Stimulated activated CD8-positive, alpha-beta memory T cell treated with anti-CD3 and anti-CD28 coated beads, Interleukin-4, amount 100 ng/mL, for 48 hours (primary cell): ENCODE measurements around the gene PIK3R5.
"Not testable (repeated sequence)": the region's sequence is repeated elsewhere in the genome, so short reads cannot be mapped to it uniquely, and the experiment has no call there.

Experiments used
- DNase-seq: peaks from one replicate; pipeline ENCODE4 v3.0.0-alpha.2; 2020

The PIK3R5 gene, protein sequence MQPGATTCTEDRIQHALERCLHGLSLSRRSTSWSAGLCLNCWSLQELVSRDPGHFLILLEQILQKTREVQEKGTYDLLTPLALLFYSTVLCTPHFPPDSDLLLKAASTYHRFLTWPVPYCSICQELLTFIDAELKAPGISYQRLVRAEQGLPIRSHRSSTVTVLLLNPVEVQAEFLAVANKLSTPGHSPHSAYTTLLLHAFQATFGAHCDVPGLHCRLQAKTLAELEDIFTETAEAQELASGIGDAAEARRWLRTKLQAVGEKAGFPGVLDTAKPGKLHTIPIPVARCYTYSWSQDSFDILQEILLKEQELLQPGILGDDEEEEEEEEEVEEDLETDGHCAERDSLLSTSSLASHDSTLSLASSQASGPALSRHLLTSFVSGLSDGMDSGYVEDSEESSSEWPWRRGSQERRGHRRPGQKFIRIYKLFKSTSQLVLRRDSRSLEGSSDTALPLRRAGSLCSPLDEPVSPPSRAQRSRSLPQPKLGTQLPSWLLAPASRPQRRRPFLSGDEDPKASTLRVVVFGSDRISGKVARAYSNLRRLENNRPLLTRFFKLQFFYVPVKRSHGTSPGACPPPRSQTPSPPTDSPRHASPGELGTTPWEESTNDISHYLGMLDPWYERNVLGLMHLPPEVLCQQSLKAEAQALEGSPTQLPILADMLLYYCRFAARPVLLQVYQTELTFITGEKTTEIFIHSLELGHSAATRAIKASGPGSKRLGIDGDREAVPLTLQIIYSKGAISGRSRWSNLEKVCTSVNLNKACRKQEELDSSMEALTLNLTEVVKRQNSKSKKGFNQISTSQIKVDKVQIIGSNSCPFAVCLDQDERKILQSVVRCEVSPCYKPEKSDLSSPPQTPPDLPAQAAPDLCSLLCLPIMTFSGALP

DNA sequence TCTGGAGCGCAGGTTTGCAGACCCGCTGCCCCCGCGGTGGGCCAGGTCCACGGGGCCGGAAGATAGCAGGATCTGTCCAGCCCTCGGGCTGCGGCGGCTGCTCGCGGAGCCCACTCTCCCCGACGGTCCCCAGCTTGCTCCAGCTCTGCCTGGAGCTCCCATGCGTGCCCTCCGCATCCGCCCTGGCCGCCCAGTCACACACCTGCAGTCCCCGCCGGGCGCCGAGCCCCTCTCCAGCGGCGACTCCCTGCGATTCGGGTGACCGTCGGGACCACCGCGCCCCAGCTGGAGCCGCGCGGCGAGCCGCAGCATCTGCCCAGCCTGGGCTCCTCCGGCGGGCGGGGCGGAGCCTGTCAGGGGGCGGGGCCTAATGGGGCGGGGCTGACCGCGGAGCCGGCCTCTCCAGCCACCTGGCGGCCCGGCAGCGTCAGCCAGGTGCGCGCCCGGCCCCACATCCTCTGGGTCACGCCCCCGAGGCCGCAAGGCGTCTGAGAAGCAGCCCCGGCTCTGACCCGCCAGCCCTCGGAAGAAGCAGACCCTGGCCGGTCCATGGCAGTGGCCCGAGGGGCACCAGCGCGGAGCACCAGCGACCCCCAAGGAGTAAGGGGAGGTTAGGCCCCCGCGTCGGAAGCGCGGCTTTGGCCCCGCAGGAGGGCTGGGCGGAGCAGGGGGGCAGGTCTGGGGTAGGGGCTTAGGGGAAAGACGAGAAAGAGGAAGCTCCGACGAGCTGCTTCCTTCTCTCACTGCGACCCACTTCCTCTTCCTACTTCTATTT lies at the start of gene PIK3R5:
TSS of gene PIK3R5 (minus strand) at position 314 of the 775 bp plus-strand sequence. CDS start 54,213 bp downstream, outside the sequence.
- peak; percentile 83 for DNase-seq

DNA sequence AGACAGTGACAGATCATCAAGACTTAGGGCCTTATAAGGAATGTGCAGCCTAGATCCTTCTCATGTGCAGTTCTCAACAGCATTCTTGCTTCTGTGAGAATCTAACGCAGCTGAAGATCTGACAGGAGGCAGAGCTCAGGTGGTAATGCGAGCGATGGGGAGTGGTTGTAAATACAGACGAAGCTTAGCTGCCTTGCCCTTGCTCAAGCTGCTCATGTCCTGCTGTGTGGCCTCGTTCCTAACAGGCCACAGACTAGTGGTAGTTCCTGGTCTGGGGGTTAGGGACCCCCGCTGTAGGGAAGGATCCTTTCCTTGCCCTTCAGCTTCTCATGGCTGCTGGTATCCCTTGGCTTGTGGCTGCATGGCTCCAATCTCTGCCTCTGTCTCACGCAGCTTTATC lies 45.5 kb upstream of the PIK3R5 start:
- DNase-seq = no peak

DNA sequence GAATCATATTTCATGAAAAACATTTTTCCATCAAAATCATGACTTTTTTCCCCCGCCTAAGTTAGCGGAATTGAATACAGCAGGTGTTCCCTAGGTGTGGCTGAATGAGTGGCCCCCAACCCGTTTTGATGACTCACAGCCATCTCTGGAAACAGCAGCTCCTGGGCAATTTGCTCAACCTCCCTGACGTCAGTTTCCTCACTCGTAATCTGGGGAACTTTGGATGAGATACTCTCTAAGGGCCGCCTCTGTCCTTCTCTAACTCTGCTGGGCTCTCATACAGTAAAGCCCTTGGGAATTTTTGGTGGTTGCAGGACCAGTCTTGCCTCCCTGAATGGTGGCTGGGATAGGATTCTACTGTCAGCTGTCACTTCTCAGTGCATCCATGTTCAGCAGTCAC lies 44.2 kb upstream of the PIK3R5 start:
- DNase-seq = no peak

DNA sequence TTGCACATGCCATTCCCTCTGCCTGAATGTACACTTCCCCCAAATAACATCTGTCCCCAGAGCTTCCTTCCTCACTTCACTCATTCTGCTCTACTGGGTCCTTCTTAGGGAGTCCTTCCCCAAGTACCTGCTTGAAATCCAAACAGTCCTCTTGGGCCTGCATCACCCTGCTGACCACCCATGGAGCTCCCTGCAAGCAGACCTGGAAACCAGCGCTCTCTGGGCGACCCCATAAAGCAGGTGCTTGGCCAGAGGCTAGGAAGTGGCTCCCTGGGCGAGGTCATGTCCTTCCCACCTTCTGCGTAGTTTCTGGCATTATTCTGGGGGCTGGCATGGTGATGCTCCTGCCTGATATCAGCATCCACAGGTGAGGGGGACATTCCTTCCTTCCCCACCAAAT lies 43.6 kb upstream of the PIK3R5 start:
- no peak for DNase-seq

DNA sequence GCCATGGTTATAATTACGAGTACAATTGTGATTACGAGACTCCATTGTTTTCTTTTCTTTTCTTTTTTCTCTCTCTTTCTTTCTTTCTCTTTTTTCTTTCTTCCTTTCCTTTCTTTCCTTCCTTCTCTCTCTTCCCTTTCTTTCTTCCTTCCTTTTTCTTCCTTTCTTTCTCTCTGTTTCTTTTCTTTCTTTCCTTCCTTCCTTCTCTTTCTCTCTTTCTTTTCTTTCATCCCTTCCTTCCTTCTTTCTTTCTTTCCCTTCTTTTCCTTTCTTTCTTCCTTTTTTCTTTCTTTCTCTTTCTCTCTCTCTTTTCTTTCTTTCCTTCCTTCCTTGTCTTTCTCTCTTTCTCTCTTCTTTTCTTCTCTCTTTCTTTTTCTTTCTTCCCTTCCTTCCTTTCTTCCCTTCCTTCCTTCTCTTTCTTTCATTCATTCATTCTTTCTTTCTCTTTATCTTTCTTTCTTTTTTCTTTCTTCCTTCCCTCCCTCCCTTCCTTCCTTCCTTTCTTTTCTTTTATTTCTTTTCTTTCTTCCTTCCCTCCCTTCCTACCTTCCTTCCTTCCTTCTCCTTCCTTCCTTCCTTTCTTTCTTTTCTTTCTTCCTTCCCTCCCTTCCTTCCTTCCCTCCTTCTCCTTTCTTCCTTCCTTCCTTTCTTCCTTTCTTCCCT lies 41.7 kb upstream of the PIK3R5 start:
- no peak for DNase-seq

DNA sequence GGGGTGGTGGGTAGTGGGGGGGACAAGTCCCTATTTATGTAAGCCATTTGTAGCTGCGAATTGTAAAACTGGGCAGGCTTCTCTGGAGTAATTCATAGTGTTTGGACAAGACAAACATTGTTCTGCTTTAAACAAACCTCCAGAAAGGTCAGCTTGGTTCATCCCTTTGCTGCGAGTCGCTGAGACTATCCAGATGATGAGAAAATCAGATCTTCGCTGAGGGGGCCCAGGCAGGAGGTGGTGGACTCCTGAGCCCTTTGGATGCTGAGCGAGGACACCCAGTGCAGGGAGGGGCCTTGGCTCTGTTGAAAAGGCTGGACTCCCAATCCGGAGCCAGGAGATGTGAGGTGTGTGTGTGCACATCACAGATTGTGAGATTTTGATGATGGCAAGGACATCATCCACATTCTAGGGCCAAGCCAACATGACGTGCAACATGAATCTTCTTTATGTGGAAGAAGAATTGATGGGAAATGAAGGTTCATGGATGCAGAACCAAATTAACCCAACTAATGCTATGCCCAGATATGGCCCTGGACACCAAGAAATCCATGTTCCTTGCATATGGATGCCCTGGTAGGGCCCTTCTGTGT lies 40.8 kb upstream of the PIK3R5 start:
- no peak for DNase-seq

DNA sequence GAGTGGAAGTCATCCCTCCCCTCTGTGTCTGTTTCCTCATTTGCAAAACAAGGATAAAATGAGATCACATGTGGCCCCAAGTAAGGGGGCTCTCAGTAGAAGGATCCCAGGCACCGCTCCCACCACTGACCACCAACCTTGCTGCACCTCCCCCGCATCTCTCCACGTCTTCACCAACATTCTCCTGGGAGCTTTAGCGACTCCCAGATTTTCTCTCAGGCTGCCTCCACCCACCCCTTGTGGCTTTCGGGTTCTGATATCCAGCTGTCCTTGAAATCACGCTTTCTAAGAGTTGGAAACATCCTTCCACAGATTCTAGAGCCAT lies 39.4 kb upstream of the PIK3R5 start:
- DNase-seq = no peak

DNA sequence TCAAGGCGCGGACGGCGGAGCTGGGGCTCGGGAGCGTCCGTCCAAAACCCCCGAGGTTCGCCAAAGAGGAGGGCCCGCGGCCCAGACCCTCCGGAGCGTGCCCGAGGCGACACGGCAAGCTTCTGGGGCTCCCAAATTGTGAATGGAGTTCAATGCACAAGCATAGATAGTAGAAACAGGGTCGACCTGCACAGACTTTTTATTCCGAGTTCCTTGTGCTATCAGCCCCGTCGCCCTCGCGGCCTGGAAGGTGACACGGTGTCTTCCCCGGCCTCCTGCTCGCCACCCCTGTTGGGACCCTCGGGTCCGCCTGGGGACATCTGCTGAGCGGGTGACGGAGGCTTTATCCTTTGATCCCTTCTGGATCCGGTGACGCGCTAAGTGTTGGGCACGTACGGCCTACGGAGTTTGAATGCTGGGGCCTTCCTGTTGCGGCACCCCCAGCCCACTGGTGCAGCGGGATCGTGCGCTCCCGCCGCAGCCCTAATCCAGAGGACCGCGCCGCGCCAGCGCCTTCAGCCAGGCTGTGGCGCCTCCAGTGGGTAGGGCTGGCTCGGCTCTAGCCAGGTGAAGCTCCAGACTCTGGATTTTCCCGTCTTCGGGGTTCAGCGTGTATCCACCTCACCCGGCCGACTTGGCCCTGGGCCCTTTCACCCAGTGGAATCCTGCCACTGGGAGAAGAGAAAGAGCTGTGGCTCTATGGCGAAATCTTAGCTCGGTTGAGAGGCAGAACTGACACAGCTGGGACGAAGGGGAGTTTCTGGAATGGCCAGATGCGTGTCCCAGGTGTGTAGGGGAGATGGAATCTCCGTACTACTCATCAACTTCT lies 38.8 kb upstream of the PIK3R5 start:
- no peak for DNase-seq

DNA sequence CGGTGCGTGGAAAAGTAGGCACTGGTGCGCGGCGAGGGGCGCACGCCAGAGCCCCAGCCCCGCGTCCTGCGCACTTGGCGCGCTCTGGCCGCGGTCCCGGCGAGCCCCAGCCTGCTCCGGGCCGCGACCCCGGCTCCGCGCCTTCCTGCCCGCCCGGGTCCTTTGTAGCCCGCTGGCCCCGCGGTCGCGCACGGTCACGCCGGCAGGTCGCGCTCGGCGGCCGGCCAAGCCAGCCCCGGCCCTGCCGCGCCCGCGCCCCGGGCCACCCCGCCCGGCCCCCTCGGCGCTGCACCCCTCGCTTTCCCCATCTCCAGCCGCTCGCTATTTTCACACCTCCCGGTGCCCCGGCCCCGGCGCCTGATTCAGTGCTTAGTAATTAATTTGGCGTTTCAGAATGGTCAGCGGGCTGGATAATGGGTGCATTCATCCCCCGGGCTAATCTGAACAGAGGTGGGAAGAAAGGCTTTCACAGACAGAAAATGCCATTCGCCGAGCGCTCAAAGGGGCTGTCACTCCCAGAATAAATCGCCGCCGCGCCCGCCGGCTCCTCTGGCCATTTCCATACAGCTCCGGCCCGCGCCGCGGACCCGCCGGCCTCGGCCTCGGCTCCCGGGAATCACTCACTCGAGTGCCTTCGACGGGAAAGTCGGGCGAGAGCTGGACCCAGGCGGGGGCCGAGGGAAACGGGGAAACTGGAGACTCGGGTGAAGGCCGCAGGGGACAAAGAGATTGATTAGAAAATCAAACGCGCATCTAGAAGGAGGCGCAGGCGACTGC lies 38.0 kb upstream of the PIK3R5 start:
- DNase-seq = no peak

DNA sequence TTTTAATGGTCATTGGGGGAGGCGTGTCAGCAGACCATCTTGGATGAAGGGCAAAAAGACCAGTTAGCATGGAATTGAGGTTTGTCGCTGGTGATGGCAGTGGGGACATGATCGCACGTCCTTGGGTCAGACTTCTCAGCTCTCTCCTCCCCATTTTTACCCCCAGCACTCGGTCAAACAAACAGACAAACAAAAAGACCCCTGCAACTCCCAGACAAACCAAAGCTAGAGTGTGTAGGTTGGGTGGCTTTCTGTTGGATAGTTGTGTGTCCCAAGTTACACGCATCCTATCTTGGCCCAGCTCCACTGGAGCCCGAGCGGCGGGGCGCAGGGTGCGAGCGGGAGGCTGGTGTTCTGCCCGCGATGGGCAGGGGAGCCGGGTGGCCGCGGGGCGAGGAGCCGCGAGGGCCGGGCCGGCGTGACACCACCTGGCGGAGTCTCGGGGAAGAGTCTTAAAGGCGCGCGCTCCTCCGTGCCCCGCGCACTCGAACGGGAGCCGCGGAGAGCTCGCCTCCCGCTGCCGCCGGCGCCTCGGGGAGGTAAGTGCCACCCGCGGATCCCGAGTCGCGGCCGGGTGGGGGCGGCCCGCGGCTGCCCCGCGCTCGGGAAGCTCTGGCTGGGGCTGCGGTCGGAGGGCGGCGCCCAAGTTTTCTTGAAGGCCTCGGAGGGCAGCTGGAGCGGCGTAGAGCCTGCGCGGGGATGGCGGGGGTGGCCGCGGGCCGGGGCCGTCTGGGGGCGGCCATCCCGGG lies 37.3 kb upstream of the PIK3R5 start:
- peak; percentile 58 for DNase-seq

DNA sequence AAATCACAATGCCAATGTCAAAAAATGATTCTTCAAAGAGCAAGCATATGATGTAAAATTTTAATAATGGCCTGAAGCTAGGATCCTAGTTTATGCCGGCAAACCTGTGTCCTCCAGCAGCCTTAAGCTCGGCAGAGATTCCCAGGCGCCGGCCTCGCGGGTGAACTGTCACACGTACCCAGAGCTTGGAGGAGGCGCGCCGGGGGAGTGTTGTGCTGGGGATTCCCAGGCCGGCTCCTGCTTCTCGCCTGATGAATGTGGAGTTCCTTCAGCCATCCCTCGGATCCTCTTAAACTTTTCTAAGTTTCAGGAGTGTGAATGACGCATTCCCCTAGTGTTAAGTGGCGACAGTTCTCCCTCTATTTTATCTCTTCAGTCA lies 36.7 kb upstream of the PIK3R5 start:
- no peak for DNase-seq

DNA sequence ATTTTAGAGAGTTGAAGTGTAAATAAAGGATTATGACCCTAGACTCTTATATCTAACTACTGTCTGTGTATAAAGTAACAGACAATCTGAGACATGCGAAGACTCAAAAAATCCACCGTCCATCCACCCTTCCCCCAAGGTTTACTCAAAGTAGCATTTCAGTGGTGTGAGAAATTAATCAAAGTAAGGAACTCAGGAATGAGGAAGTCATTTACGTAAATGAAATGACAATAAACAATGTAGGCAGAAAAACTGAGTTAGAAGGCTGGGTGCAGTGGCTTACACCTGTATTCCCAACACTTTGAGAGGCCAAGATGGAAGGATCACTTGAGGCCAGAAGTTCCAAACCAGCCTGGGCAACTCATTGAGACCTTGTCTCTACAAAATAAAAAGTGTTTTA lies 36.1 kb upstream of the PIK3R5 start:
- no peak for DNase-seq

DNA sequence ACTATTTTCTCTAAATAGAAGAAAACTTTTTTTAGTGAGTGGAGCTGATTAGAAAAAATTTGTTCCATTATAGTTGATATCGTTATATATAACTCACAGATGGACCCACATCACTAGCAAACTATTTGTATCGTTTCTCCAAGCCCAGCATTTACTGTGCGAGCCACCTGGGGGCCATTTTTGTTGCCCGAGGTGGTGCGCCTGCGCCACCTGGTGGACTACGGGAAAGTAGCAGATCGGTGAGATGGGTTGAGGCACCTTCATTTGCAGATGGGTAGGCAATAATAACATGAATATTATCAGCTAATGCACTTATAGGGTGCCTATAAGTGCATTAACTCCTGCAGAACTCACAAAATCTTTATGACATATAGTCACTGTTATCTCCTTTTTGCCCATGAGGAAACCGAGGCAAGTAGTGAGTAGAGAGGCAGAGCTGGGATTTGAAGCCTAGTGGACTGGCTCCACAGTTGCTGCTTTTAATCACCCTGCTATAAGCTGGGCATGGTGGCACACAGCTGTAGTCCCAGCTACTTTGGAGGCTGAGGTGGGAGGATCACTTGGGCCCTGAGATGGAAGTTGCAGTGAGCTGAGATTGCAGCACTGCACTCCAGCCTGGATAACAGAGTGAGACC lies 32.6 kb upstream of the PIK3R5 start:
- DNase-seq = peak; percentile 86

DNA sequence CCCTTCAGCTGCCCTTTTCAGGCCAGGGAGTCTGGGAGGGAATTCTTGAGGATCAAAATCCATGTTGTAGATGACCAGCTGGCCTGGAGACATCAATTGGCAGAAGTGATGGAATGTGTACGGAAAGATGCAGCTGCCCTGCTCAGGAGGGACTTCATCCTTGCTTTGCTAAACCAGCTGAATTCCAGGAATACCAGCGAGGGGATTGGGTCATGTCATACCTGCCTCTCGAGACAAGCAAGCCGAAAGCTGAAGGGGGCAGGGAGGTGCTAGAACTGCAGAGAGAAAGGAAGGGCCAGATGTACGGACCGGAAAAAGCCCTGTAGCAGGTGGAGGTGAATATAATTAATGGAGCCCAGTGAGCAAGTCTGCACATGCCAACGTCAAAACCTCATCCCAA lies 30.2 kb upstream of the PIK3R5 start:
- DNase-seq = no peak

DNA sequence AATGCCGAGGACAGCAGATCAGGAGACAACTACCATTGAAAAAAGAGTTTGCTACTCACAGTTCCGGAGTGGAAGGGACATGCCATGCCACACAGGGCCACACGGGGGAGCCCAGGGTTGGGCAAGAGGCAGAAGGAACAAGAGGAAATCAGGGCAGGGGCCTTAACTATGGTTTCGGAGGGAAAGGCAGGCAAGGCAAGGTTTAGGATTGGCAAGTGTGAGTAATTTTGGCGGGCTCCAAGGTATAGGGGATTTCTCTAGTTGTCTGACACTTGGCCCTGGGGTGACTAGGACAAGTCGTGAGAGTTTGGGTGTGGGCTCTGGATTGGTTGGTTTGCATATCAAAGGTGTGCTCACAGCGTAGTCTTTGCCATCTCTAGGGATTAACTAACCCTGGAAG lies 28.8 kb upstream of the PIK3R5 start:
- peak; percentile 87 for DNase-seq

DNA sequence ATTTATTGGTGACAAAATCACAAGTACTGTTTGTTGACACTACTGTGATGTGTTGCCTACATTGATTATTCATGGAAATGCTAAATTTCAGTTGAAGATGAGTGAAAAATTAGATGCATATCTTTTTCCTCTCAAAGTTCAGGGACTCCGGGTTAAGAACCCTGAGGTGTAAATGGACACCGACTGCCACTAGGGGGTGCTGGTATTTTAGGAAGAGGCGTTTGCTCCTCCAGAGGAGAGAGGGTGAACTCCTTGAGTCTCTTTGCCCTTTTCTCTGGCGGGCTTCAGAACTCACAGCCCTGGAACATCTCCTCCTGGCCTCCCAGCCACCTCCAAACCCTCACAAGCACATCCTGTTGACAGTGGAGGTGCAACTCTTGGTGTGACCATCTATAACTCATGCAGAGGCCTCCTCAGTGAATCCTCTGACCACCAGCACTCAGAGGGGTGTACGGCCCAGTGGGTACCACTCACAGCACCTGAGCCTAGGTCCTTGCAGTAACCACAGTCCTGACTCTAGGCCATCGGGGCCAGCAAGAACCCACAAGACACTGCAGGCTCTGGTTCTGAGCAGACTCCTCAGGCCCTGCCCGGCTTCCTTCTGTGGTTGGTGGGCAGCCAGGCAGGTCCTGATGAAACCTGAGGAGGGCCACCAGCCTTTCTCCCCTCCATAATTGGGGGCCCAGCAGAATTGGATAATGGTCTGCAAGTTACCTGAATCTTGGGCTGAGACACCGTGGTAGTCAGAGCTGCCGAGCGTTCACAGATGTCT lies 26.2 kb upstream of the PIK3R5 start:
- DNase-seq = peak; percentile 83

DNA sequence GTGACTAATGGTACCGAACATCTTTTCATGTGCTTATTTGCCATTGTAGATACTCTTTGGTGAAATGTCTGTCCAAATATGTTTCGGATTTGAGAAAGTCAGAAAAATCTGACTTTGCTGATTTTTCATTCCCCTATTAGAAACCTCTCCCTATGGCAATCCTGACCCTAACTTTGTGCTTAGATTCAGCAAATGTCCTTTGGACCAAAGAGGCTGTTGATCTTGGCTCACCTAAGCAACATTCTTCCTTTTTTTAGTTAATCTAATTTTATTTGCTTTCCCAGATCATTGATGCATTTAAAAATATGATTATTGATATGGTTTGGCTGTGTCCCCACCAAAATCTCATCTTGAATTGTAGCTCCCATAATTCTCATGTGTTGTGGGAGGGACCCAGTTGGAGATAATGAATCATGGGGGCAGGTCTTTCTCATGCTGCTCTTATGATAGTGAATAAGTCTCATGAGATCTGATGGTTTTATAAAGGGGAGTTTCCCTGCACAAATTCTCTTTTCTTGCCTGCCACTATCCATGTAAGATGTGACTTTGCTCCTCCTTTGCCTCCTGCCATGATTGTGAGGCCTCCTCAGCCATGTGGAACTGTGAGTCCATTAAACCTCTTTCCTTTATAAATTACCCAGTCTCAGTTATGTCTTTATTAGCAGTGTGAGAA lies 22.9 kb upstream of the PIK3R5 start:
- DNase-seq = not testable (repeated sequence)

DNA sequence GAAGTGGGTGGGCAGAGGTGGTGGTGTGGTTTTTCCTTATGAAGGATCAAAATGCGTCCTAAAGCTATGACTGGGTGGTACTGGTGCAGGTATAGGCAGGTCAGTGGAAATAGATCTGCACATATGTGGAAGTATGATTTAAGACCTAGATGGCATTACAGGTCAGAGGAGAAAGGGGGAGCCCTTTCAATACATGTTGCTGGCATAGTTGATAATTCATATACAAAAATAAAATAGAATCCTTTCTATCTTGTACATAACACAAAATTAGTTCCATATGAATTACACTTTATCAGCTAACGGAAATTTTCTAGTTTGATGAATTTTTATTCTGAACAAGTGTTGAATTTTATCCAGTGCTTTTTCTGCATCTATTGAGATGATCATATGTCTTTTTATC lies 20.8 kb upstream of the PIK3R5 start:
- DNase-seq = no peak
